Stimulated activated CD4-positive, alpha-beta T cell treated with anti-CD3 and anti-CD28 coated beads, Interleukin-2, amount 100 ng/mL, for 48 hours (primary cell): ENCODE measurements around the gene BDH1.
"Not testable (repeated sequence)": the region's sequence is repeated elsewhere in the genome, so short reads cannot be mapped to it uniquely, and the experiment has no call there.

Source experiments
- DNase-seq, 2 donors: peaks; one replicate each; pipeline ENCODE4 v3.0.0-alpha.2; 2020

BDH1 gene

DNA sequence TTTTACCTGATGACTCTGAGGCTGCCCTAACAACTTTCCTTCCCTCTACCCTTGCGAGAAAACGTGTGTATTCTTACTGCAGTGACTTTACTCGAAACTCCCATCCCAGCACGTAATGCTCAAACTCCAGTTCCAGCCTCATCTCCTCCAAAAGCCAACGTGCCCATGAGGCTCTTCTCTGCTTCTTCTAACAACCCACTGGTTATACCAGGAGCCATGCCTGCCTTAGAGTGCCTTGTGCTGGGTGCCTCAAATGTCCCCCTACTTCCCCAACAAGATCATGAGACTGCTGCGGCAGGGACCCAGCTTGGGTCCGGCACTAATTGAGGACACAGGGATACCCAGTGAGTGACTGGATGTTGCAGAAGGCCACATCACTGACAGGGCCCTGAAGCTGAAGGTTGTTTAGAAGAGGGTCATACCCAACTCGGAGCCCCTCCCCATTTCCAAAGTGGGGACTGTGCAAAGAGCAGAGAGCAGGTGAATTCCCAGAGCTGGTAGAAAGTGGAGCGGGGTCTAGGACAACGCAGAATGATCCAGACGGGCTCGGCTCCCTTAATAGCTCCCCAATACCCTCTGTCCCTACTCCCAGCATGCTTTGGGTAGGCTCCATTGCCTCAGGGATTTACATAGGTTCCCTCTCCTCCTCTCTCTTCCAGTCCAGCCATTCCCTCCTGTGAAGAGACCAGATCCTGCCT lies 71.4 kb downstream of the BDH1 start:
- no peak for DNase-seq

DNA sequence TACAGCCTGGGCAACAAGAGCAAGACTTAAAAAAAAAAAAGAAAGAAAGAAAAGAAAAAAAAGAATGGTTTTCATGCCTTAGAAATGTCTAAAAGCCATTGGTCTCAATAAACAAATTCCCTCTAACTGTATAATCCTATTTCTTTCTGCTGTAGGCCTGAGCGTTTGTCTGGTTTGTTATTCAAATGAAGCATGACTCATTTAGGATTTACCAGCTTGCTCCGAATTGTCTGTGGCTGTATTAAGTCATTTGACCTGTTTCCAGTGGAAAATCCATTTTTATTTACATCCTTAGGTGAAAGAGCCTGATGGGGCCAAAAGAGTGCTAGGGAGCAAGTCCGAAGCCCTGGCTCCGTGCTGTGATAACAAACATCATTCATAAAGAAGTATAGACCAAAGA lies 73.8 kb downstream of the BDH1 start:
- no peak for DNase-seq

DNA sequence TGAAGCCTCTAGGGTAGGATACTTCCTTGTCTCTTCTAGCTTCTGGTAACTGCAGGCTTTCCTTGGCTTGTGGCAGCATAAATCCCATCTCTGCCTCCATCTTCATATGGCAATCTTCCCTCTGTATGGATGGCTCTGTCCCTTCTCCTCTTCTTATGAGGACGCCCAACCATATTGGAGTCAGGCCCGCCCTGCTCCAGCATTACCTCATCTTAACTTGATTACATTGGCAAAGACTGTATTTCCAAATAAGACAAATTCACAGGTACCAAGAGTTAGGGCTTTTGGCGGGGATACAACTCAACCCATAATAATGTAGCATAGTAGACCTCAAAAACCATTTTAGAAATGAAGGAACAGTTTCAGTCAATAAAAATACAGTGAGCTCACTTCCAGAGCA lies 75.4 kb downstream of the BDH1 start:
- DNase-seq = no peak

DNA sequence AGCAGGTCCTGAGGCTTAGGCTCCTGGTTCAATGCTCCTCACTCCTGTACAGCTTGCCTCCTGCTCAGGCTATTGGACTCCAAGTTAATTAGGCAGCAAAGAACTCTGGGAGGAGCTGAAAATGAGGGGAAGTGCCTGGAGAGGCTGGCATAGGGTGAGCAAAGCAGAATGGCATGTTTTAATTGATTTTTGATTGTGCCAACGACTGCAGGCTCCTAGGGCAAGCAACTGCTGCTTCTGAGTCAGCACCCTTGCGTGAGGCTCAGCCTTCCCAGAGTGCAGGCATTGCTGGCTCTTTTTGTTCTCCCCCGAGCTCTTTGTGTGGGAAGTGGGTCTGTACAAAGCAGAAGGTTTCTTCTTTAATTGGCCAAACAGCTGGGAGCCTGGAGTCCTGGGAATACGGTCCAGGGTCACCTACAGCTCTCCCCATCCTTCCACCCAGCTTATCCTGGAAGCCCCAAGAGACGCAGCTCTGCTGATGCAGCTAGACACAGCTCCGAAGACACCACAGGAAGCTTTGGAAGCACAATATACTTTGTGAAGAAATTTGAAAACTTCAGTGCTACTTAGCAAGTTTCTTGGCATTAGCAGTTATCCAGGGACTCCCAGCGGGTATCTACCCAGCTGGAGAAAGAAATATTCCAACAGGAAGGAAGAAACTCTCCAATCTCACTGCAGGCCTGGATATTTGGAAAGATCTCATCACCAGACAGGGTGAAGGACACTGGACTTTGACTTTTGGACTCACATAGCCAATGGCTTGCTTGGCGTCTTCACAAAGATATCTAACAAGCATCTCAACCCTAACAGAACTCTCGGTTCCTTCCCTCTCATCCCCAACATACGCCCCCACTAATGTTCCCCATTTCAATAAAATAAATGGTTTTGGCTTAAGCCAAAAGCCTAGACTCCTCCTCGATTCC lies 76.8 kb downstream of the BDH1 start:
- no peak for DNase-seq

DNA sequence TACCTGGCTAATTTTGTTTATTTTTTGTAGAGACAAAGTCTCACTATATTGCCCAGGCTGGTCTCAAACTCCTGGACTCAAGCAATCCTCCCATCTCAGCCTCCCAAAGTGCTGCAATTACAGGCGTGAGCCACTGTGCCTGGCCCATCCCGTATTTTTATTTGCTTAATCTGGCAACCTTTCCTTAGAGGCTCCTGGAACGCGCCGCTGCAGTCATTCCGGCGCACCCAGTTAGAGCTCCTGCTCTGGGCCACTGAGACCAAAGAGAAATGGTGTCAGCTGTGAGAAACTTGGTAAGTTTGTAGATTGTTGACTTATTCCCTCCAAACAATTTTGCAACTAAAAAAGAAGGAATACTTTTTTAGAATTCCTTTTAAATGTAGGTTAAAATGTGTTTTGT lies 78.0 kb downstream of the BDH1 start:
- not testable (repeated sequence) for DNase-seq

DNA sequence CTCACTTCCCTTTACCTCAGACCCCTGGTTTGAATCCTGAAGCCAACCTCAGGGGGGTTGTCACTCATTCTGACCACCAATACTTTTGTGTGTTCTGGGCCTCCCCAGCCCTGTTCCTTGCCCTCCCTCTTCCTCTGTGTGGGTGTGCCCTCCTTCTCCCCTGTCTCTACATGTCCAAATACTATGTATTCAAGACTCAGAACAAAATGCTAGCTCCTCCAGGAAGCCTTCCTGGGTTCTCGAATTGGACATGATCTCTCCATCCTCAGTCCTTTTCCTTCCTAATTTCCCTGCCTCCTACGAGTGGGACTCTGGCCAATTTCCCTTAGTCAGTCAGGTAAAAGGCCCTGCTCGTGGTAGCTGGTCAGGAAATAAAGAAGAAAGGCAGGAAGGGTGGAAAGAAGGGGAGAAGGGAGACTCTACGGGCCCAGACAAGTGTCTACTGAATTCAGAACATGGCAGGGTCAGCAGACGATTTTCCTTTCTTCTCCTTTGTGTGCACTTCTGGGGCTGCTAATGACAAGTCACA lies 79.7 kb downstream of the BDH1 start:
- no peak for DNase-seq

DNA sequence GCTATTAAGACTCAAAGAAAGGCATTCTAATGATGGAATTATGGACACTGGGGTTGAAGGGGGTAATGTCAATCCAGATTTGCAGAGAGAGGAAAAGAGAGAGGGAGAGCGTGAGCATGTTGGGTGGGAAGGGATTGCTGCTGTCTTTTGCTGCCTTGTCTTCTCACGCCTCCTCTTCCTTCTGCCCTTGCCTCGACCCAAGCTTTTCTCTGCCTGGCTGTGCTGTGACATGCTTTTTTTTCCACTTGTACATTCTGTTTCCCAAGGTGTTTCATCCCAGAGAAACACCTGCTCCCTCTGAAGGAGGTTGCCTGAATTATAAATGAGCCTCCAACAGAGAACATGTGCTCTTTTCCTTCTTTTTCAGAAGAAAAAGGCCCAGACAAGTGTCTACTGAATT lies 80.3 kb downstream of the BDH1 start:
- no peak for DNase-seq

DNA sequence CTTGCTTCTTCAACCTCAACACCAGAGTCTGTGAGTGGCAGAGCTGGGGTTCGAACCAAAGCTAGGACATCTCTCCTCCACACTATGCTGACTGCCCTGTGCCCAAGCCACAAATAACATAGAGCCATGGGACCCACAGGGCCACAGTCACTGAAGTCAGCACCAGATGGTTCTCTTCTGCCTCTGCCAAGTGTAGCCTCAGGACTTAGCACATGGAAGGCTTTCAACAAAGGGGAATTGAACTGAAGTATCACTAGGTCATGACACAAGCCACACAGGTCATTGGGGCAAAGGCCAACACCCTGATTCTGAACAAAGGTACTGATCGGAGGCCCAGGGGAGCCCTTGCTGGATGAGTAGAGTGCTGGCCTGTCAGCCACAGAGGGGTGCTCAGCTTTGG lies 83.6 kb downstream of the BDH1 start:
- DNase-seq = no peak

DNA sequence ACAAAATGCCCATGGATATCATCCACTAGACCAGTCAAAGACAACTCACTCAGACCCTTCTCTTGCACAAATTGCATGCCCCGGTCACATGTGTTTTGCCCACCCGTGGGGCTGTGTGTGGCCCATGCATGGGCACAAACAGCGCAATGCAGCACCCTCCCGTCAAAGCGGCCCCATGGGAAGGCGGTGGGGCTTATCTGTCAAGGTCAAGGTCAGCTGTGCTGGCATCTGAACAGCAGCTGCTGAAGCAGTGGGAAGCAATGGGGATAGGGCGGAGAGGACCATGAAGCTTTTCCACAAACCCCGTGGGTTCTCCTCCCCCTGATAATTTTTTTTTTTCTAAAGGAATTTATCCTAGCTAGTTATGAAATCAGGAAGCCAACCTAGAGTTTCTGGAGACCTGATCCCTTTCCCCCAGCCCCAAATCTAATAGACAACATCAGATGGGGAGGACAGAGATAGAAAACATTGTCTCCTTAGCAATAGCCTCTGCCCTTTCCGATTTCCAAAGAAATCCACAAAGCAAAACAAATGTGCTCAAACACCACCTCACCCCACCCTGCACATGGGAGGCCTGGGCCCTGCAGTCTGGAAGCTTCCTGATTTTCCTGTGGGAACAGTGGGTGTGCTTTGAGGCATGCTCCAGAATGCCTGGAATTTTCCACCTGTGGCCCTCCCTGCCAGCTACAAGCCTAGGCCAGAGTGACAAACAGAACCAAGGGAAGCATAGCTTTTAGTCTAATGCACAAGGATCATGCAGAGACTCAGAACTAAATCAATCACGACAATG lies 84.4 kb downstream of the BDH1 start:
- DNase-seq = no peak

DNA sequence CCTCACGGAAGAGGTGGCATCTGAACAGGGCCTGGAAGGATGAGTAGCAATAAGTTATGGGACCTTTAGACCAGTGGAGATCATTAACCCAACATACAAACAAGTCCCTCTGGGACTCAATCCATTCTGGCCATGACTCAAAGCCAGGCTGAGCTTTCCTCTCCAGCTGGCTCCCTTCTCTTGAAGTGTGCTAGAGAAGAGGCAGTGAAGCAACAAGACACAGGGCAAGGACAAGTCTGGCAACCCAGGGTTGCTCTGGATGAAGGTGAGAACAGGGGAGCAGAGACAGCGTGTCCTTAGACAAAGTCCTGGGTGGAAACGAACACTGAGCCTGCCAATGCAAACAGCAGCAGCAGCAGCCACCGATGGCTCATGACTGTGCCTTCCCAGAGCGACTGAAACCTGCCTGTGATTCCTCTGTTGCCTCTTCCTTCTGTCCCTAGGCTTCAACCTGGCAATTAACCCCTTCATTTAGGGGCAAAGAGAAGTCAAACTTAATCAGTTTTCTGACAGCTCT lies 86.8 kb downstream of the BDH1 start:
- no peak for DNase-seq

DNA sequence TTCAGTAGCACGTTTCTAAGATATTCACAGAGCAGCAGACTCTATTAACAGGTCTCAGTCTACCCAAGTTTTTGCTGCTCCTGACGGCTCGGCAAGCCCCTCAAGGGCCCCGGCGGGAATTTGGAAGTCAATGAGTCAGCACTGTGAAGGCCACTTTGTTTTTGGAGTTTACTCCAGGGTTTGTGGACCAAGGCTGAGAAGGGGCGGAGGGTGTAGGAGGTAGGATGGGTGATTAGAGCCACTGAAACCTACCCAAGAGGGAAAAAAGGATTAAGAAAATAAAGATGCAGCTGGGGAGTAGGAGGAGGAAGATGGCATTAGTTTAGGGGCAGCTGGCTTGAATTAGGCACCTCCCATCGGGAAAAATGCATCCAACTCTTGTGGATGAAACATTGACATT lies 87.6 kb downstream of the BDH1 start:
- DNase-seq = no peak

DNA sequence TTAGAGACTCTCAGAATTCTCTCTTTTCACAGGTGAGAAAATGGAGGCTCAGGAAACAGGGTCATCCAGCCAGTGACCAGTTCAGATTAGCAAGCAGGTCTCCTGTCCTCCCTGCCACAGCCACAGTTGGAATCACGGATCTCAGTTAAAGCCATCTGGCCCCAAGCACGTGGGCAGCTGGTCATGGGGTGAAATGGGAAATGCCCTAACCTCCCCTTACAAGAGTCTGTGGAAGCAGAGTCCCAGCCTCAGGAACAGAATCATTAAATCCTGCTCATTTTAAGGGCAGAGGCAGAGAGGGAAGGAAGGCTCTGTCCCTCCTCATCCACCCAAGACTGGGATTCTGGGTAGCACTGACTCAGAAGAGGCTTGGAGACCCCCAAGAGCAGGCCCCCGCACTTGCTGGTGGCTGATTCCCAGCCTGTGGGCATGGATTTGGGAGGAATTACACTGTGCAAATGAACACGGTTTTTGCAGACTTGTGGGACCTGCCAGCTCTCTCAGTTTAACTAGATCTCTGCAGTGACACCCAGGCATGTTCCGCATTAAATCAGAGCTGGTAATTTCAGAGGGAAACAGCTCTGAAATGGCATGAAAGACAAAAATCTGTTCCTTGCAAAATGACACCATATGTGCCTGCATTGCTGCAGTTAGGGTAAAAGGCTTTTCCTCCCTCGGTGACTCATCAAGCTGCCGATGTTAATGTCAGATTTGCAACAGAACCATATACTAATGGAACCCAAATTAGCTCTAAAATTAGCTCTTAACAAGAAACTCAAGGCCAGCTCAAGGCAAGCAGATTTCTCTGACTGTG lies 89.0 kb downstream of the BDH1 start:
- DNase-seq = no peak

DNA sequence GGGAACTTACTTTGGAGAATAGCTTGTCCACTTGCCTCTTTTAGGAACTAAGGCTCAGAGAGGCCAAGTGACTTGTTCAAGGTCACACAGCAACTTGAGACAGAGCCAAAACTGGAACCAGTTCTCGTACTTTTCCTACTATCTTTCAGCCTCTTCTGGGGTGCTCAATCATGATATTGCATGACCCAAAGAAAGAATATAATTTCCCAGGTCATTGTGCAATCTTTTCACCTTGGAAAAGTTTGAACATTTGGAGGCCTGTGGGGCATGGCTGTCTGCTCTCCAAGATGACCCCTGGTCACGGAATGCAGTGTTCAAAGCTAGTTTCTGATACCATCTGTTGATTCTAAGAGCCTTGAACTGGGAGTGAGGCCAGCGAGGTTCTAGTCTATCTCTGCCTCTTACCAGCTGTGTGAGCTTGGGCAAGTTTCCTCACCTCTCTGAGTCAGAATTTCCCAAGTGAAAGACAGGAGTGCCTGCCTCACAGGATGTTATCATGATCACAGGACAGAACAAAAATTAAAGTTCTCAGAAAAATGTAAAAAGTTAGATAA lies 89.7 kb downstream of the BDH1 start:
- DNase-seq = no peak

DNA sequence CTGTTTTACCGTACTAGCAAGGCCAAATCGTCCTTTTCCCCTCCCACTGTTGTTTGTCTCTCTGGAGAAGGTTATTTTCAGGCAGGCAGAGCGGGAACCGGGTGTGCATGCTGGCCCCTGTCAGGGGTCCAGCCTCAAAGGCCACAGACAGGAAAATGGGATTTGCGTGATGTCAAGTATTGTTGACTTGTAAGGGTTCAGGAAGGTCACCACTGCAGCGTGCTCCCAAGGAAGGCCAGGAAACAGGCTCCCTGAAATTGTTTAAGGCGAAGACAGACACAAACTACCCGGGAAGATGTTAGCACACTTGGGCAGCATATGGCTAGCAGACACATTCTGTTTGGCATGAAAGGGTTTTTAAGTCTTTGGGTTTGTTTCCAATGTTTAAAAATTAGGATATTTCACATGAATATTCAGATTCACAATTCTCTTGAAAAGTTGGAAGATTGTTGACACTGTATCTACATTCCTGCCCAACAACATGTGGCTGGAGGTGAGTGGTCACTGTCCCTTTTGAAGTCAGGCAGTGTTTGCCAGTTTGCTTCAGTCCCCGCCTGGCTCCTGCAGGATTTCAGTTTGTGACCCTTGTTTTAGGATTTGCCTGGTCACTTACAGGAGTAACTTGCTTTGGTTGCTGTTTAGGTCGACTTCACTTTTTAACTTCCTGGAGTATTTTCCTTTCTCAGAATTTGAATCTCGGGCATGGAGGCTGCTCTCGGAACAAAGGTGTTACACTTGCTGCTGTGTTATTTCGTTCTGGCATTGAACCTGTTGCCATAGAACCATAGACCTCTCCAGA lies 90.4 kb downstream of the BDH1 start:
- no peak for DNase-seq

DNA sequence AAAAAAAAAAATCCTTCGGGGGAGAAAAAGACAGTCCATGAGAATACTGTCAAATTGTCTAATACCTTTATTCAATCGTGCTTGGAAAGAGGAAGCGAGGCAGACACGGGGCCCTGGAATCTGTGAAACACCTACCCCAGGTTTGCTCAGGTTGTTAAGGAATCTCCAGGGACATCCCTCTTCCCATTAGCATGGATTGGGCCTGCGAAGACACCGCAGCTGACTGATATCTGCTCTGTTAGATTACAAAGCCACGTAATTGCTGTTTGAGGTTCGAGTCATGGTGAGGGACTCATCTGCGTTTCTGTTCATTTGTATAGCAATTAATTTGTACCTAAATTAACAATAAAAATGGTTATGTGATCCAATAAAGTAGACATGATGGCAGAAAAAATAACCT lies 91.0 kb downstream of the BDH1 start:
- DNase-seq = no peak

DNA sequence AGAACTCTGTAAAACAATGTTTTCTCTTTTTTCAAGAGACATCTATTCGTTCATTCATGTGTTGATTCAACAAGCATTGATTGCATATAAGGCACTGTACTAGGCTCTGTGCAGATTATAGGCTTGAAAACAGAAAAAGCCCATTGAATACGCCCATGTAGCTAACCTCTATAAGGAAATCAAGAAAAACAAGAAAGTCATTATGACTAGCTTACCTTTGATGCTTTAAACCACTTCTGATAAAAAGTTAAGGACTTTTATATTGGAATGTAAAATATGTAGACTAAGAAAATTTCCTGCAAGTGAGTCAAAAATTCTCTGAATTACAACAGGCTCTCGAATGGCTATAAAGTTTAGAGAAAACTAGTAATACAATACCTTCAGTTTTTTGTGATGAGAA lies 92.5 kb downstream of the BDH1 start:
- DNase-seq = no peak

DNA sequence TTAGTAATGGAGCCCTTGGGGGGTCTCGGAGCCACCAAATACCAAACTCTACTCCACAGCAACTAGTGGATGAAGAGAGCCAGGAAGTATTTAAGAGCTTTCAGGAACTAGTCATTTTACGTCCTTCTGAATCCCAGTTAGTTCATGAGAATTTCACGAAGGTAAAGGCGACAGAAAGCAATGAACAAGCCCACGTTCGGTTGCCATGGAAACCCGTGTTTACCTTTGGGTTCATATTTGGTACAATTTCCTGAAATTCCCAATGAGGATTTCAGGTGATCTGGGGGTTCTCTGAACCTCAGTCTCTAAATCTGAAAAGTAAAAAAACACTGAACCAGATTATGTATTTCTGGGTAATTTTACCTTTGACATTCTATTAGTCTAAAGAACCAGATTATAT lies 93.0 kb downstream of the BDH1 start:
- DNase-seq = no peak

DNA sequence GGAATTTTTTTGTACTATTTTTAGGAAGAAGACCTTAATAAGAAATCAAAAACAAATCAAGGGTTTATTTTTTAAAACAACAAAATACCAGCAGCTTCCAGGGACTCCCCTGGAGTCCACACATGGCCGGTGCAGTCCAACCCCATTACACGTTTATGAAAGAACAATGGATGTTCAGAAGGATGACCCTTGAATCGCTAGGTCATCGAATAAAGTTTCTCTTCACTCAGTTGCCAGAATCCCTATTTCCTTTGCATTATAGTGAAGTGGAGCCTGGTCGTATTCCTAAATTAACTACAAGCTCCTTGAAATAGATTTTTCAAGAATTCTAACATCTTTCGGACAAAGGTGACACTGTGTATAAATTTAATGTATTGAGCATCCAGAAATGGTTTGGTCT lies 95.1 kb downstream of the BDH1 start:
- no peak for DNase-seq

DNA sequence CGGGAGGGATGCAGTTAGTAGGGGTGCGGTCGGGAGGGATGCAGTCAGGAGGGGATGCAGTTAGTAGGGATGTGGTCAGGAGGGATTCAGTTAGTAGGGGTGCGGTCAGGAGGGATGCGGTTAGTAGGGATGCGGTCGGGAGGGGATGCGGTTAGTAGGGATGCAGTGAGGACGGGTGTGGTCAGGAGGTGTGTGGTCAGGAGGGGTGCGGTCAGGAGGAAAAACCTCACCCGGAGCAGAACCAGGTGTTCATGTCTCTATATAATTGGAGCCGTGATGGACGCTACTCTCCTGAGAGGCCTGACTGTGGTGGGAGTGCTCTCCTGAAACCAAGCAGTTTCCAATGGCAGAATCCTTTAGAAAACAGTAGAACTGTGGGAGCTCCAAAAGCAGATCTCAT lies 95.8 kb downstream of the BDH1 start:
- no peak for DNase-seq
